GM19467 (cell line): ENCODE data around the gene KRTAP4-6.
"Not testable (repeated sequence)": the region's sequence is repeated elsewhere in the genome, so short reads cannot be mapped to it uniquely, and the experiment has no call there.

Experiments
- ATAC-seq: cut with Tn5 transposase; IDR thresholded peaks from one replicate; pipeline ENCODE4 v1.9.1; 2021; ENCODE audit warnings: mild to moderate bottlenecking, moderate library complexity; ENCODE audit not compliant: unreplicated experiment

KRTAP4-6 gene

GRCh38 chr17:41140360-41141131 is at the start of gene KRTAP4-6:
Gene KRTAP4-6 (minus strand): TSS chr17:41140544. CDS start chr17:41140487, 57 bp downstream.
- ATAC-seq, result no peak

- ATAC-seq, result not testable (repeated sequence)
These were observed 49.5 kb upstream of the KRTAP4-6 start, which contains the start of gene KRTAP9-1 for GRCh38 chr17:41189837-41190318. Gene KRTAP9-1 (plus strand): TSS chr17:41189887. CDS start chr17:41189887, 0 bp downstream.

DNA sequence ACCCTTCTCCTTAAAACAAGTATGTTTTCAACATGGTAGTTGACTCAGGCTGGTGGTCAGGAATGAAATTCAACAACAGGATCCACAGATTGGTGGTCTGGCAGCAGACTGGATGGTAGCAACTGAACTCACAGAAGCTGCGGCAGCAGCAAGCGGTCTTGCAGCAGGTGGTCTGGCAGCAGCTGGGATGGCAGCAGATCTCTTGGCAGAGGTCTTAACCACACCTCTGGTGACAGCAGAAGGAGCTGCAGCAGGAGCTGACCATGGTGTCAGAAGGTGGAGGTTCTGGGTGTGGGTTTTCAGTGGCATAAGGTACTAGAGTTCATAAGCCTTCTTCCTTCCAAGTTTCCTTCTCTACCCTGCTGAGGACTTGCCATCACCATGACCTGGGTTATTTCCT is 46.5 kb upstream of the KRTAP4-6 start:
- no peak for ATAC-seq

DNA sequence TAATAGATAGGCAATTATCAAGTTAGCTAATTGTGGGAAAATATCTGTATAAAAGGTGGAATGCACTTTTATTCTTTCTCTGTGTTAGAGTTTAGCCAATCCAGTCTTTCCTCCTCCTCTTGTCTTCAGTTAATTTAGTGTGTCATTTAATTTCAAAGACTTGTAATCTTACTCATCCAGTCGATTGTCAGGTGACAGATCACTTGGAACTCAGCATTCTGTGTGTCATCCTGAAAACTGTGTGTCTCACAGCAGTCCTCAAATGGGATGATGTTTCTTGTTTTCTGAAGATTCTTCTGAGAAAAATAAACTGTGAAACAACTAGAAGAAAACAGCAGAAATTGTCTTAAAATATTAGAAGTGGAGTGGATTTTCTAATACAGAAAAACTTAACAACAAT is 44.7 kb upstream of the KRTAP4-6 start:
- no peak for ATAC-seq

GRCh38 chr17:41184480-41184961 is 44.2 kb upstream of the KRTAP4-6 start, which contains the start of gene KRTAP4-1:
Gene KRTAP4-1 (minus strand): TSS chr17:41184911. CDS start chr17:41184854, 57 bp downstream.
- no peak for ATAC-seq

GRCh38 chr17:41178843-41179616 is 38.7 kb upstream of the KRTAP4-6 start:
- no peak for ATAC-seq

- ATAC-seq, result no peak
These were observed 38.0 kb upstream of the KRTAP4-6 start for GRCh38 chr17:41178341-41178740.

DNA sequence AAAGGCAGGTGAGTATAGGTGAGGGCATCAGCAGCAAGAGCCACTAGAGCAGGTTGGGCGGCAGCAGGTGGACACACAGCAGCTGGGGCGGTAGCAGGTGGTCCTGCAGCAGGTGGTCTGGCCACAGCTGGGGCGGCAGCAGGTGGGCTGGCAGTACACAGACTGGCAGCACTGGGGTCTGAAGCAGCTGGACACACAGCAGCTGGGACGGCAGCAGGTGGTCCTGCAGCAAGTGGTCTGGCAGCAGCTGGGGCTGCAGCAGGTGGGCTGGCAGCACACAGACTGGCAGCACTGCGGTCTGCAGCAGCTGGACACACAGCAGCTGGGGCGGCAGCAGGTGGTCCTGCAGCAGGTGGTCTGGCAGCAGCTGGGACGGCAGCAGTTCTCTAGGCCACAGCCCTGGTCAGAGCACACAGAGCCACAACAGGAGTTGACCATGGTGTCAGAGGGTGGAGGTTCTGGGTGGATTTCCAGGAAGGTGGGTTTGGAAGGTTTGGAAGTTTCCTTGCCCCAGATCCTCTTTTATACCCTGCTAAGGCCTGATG is 37.5 kb upstream of the KRTAP4-6 start, which contains the start of gene KRTAP4-2:
Gene KRTAP4-2, minus strand, starts transcription at position 495 of the 545 bp plus-strand sequence. Its CDS starts 57 bp downstream, at position 438.
- no peak for ATAC-seq

DNA sequence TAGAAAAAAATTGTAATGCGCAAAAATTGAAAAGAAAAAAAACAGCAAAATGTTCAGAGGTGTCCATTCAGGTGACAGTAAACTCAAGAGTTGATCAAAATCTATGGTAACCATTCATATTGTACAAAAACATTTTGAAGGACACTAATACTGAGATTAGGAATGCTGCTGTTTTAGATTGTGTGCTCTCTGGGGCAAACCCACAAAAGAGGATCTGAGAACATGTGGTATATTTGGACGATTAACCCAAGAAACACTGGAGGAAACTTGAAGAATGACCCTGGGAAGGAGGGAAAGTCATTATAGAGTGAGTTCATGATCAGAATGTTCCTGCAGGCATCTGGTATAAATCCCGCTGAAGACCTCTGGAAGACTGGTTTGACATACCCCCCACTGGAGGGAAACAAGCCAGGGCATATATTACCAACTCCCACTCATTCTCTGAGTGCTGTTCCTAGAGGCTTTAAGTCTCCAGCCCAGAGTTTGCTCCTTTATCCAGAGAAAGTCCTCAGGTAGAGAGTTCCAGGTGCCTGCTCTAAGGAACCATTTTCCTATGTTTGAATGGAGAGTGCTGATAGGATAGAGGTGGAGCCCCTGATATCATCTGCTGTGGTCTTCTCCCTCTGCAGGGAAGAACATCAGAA is 36.5 kb upstream of the KRTAP4-6 start:
- ATAC-seq, result no peak

DNA sequence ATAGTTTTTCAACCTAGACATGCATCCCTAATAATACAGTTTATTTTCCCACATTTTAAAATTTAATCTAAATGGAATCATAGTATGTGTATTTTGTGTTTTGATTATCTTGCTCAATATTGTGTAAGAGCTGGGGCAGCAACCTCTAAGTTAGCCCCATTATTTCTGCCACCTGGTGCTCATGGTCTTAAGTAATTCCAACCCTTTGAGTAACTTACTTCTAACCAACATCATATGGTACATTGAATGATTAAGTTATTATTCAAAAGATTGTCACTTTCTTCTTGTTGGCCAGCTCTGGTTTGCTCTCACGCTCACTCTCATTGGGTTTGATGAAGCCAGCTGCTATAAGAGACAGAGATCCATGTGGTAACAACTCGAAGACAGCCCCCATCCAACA is 31.5 kb upstream of the KRTAP4-6 start:
- ATAC-seq, result no peak

DNA sequence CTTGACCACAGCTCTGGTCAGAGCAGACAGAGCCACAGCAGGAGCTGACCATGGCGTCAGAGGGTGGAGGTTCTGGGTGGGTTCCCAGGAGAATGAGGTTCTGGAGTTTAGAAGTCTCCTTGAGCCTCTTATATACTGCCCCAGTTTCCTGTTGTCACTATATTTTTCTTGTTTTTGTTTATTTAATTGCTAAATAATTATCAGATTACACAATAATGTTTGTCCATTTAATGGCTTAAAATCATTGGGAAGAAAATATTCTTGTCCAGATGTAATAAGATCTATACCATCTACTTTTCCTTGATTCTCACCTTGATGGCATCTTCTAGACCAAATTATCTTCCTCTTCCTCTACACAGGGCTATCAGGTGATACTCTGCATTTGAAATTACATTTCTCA is 27.8 kb upstream of the KRTAP4-6 start, which contains the start of gene KRTAP4-3:
Gene KRTAP4-3, minus strand, starts transcription at position 101 of the 400 bp plus-strand sequence. Its CDS starts 49 bp downstream, at position 52.
- ATAC-seq, result no peak

DNA sequence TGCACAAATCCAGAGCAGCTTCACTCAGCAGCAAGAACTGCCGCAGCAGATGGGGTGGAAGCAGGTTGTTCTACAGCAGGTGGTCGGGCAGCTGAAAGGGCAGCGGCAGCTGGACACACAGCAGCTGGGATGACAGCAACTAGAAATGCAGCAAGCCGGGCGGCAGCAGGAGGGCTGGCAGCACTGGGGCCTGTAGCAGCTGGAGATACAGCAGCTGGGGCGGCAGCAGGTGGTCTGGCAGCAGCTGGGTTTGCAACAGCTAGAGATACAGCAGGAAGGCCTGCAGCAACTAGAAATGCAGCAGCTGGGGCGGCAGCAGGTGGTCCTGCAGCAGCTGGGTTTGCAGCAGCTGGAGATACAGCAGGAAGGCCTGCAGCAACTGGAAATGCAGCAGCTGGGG is 27.2 kb upstream of the KRTAP4-6 start:
- ATAC-seq, result no peak

DNA sequence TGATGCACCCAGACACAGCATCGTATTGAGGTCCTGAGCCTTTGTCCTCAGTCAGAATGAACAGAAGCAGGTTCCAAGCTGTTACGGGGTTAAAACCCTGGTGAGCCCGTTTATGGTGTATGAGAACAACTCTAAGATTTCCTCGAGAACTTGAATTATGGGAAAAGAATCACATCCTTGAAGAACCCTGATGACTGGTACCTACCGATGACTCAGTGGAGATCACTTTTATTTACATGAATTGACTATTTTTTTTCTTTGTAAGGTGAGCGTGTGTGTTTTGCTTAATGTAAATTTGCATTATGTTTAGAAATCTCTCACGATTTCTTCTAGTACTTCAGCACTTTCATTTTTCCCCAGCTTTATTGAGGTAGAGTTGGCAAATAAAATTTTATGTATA is 23.5 kb upstream of the KRTAP4-6 start:
- ATAC-seq, result no peak

DNA sequence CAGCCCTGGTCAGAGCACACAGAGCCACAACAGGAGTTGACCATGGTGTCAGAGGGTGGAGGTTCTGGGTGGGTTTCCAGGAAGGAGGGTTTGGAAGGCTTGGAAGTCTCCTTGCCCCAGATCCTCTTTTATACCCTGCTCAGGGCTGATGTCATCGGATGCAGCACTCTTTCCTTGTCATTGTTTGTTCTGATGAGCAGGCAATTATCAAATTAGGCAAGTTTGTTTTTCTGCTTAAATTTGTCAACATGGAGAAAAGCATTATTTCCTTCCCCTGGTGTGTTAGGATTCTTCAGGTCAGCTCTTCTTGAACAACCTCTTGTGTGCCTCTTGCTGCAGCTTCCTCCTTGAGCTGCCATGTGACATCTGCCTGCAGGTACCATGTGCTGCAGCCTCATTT is 20.3 kb upstream of the KRTAP4-6 start, which contains the start of gene KRTAP4-4:
Gene KRTAP4-4, minus strand, starts transcription at position 101 of the 400 bp plus-strand sequence. Its CDS starts 57 bp downstream, at position 44.
- ATAC-seq, result no peak

DNA sequence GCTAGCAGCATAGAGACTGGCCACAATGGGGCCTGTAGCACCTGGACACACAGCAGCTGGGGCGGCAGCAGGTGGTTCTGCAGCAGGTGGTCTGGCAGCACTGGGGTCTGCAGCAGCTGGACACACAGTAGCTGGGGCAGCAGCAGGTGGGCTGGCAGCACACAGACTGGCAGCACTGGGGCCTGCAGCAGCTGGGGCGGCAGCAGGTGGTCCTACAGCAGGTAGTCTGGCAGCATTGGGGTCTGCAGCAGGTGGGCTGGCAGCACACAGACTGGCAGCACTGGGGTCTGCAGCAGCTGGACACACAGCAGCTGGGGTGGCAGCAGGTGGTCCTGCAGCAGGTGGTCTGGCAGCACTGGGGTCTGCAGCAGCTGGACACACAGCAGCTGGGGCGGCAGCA is 19.8 kb upstream of the KRTAP4-6 start:
- not testable (repeated sequence) for ATAC-seq

GRCh38 chr17:41153856-41154255 is 13.5 kb upstream of the KRTAP4-6 start:
- ATAC-seq, result no peak

DNA sequence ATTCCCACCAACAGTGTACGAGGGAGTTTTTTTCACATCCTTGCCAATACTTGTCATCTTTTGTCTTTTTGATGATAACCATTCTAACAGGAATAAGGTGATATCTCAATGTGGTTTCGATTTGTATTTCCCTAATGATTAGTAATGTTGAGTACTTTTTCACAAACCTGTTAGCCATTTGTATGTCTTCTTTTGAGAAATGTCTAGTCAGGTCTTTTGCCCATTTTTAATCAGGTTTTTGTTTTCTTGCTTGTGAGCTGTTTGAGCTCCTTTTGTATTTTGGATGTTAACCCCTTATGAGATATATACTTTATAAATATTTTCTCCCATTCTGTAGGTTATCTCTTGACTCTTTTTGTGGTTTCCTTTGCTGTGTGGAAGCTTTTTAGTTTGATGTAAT is 11.2 kb upstream of the KRTAP4-6 start:
- ATAC-seq, result no peak

GRCh38 chr17:41150026-41150425 is 9.7 kb upstream of the KRTAP4-6 start:
- ATAC-seq, result no peak

DNA sequence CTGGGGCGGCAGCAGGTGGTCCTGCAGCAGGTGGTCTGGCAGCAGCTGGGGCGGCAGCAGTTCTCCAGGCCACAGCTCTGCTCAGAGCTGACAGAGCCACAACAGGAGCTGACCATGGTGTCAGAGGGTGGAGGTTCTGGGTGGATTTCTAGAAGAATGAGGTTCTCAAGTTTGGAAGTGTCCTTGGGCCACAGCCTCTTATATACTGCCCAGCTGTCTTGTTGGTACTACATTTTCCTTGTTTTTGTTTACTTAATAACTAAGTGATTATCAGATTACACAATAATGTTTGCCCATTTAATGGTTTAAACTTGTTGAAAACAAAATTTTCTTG is 9.3 kb upstream of the KRTAP4-6 start, which contains the start of gene KRTAP4-5:
Gene KRTAP4-5, minus strand, starts transcription at position 174 of the 334 bp plus-strand sequence. Its CDS starts 58 bp downstream, at position 116.
- no peak for ATAC-seq

DNA sequence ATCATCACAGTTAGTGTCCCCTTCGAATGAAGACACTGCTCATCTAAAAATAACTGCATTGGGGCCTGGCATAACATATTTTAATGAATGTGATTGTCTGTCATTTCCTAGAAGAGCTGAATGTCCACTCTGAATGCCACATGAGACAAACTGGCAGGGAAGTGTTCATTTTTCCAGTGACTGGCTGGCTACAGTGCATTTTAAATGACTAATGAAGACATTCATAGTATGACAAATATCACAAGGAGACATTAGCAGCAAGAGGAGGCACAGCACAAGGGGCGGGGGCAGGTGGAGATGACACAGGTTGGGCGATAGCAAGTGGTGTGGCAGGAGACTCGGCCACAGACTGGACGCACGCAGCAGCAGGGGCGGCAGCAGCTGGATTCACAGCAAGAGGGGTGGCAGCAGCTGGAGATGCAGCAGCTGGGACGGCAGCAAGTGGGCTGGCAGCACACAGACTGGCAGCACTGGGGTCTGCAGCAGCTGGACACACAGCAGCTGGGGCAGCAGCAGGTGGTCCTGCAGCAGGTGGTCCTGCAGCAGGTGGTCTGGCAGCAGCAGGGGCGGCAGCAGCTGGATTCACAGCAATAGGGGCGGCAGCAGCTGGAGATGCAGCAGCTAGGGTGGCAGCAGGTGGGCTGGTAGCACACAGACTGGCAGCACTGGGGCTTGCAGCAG is 8.8 kb upstream of the KRTAP4-6 start:
- ATAC-seq, result not testable (repeated sequence)
